Panc1 (cell line): ENCODE results near the gene IFFO2. TPM values are rescaled to one million over a fixed set of nuclear protein-coding genes. Genes with fewer than 3 reads are reported as not detected.

ENCODE experiments used
- ATAC-seq: fragments of 200-7000 bp; cut with Tn5 transposase; 2 replicates; pipeline ENCODE4 v1.9.1; 2020; ENCODE audit warnings: mild to moderate bottlenecking, moderate library complexity
- BruUV-seq: library from RNA; stranded (reverse); fragments of 400-500 nt; replicated peaks from 2 replicates; lab custom pipeline; 2021; lab: Mats Ljungman, UMichigan
- CTCF ChIA-PET: fragments of 300-600 bp; sonication (Branson Sonifier 250); formaldehyde crosslinking; loops from one replicate; lab custom pipeline; 2022; ENCODE audit warnings: antibody characterized with exemption; lab: Charles Lee
- POLR2A ChIA-PET: fragments of 300-600 bp; sonication (Branson Sonifier 250); formaldehyde crosslinking; loops from one replicate; lab custom pipeline; 2022; ENCODE audit warnings: antibody characterized with exemption; lab: Charles Lee
- DNase-seq: peaks from one replicate; pipeline ENCODE4 v3.0.0-alpha.2; 2010; ENCODE audit warnings: low read depth, low spot score
- H3K27ac ChIP-seq: 2 replicates; pipeline ENCODE4 v1.5.1; 2011; ENCODE audit warnings: mild to moderate bottlenecking, low read length, inconsistent platforms
- H3K27me3 ChIP-seq: fragments of 200-500 bp; sonication (Bioruptor generic); 2 replicates; pipeline ENCODE4 v1.6.0; 2014; ENCODE audit warnings: low read length, inconsistent platforms; ENCODE audit not compliant: control insufficient read depth, insufficient read depth
- H3K36me3 ChIP-seq: fragments of 200-500 bp; sonication (Bioruptor generic); 2 replicates; pipeline ENCODE4 v1.5.1; 2014; ENCODE audit warnings: inconsistent platforms, mild to moderate bottlenecking, low read length, moderate library complexity; ENCODE audit not compliant: control insufficient read depth, insufficient read depth
- H3K4me1 ChIP-seq: 2 replicates; pipeline ENCODE4 v1.5.1; 2011; ENCODE audit warnings: inconsistent platforms, mild to moderate bottlenecking, low read length, moderate library complexity; ENCODE audit not compliant: control insufficient read depth, insufficient read depth
- H3K4me3 ChIP-seq, 2 experiments: 2 replicates each; pipeline ENCODE4 v1.5.1; 2011 to 2012; ENCODE audit warnings: low read depth in 2 of 2, low read length in 2 of 2, mild to moderate bottlenecking in 2 of 2, inconsistent platforms in 1 of 2, moderate library complexity in 1 of 2
- H3K9me3 ChIP-seq: fragments of 200-500 bp; sonication (Bioruptor generic); 2 replicates; pipeline ENCODE4 v1.5.1; 2014; ENCODE audit warnings: low read depth, mild to moderate bottlenecking, inconsistent platforms, low read length, moderate library complexity; ENCODE audit not compliant: control insufficient read depth, insufficient read depth
- CTCF ChIP-seq: fragments of 450-650 bp; IDR thresholded peaks from 2 replicates; pipeline ENCODE4 v1.5.1; 2017; ENCODE audit warnings: mild to moderate bottlenecking
- POLR2AphosphoS5 ChIP-seq: IDR thresholded peaks from 2 replicates; pipeline ENCODE4 v1.6.1; 2012; ENCODE audit warnings: mild to moderate bottlenecking, low read depth, low read length, moderate library complexity
- REST ChIP-seq, 2 experiments: IDR thresholded peaks; 2 replicates each; pipeline ENCODE4 v1.6.1; 2011 to 2012; ENCODE audit warnings: low read depth in 2 of 2, control low read depth in 1 of 2, low read length in 1 of 2, mild to moderate bottlenecking in 1 of 2, moderate library complexity in 1 of 2; ENCODE audit not compliant: insufficient read depth in 1 of 2
- SIN3A ChIP-seq: IDR thresholded peaks from 2 replicates; pipeline ENCODE4 v1.6.1; 2012; ENCODE audit warnings: low read depth, mild to moderate bottlenecking, low read length, moderate library complexity, borderline replicate concordance; ENCODE audit not compliant: insufficient read depth
- TCF7L2 ChIP-seq: IDR thresholded peaks from 2 replicates; pipeline ENCODE4 v1.6.1; 2011; ENCODE audit warnings: mild to moderate bottlenecking, low read depth, low read length, inconsistent platforms
- in situ Hi-C: cut with HindIII; loops from 2 replicates; pipeline ENCODE4 v1.10.0; 2016; ENCODE audit warnings: low sequenced_read_pairs, low pct_unique_long_range_greater_than_20kb
- intact Hi-C: fragments of 100-400 bp; cut with micrococcal nuclease; formaldehyde crosslinking; loops from one replicate; pipeline ENCODE4 v1.10.0; 2022; ENCODE audit not compliant: unreplicated experiment
- total RNA-seq: library from RNA; stranded (reverse); gene quantifications from one replicate; pipeline ENCODE4 v1.2.1, GENCODE V29; 2021; ENCODE audit not compliant: unreplicated experiment

Gene IFFO2
- total RNA-seq, 1 experiment from 2014 or later: 59.4 TPM

GRCh38 chr1:18912550-18912949, 43.9 kb downstream of the IFFO2 start:
- H3K4me3 ChIP-seq: no peak overlapping the region
- ChIA-PET POLR2A (no interaction called here), CTCF (interaction anchor here (0.5 to 2.0 kb wide), 8 partner anchors 10 to 324 kb away, joined by 3 to 15 read pairs (median 6); partner anchors contain the start of gene ALDH4A1)
- H3K4me1 ChIP-seq: peaks cover 36% of the 10 kb centered on the region
- no TSS peak for BruUV-seq
- H3K27me3 ChIP-seq: no peaks in the 10 kb centered on the region
- TF ChIP-seq POLR2AphosphoS5 (no peak), CTCF (no peak), REST (IDR thresholded peaks at IDR 0.05; ENCODE audit: insufficient read depth in 1 of 2, low read depth in 2 of 2, low read length in 1 of 2) (no peak), TCF7L2 (no peak), SIN3A (no peak)
- H3K9me3 ChIP-seq: no peaks in the 10 kb centered on the region
- DNase-seq (no peak), ATAC-seq (no peak)
- peaks cover 5% of the 10 kb centered on the region for H3K36me3 ChIP-seq
- intact Hi-C loops (loop anchor here (5.0 kb wide), 1 partner anchor 40 kb away; no protein-coding TSS in a partner anchor), in situ Hi-C loops (no loop called here)
- H3K27ac ChIP-seq: peak overlapping the region; percentile 21; the same call in 1 of the 2 replicates

GRCh38 chr1:18908911-18909771, 47.3 kb downstream of the IFFO2 start:
- Histone ChIP-seq H3K4me3 (no peak overlapping the region), H3K27me3 (no peaks in the 10 kb centered on the region), H3K36me3 (peaks cover 5% of the 10 kb centered on the region), H3K4me1 (peaks cover 33% of the 10 kb centered on the region), H3K27ac (peak overlapping the region; percentile 41; the same call in 1 of the 2 replicates), H3K9me3 (no peaks in the 10 kb centered on the region)
- in situ Hi-C loops: no loop called here
- POLR2A ChIA-PET: interaction anchor here (0.6 kb wide), 1 partner anchor 117 kb away, joined by 5 read pairs; no protein-coding TSS in a partner anchor
- no TSS peak for BruUV-seq
- TF ChIP-seq CTCF: no peak
- TF ChIP-seq SIN3A: no peak
- no peak for TF ChIP-seq TCF7L2
- no peak for TF ChIP-seq REST (IDR thresholded peaks at IDR 0.05; ENCODE audit: insufficient read depth in 1 of 2, low read depth in 2 of 2, low read length in 1 of 2)
- TF ChIP-seq POLR2AphosphoS5: no peak
- DNase-seq (no peak), ATAC-seq (no peak)
- CTCF ChIA-PET: interaction anchor here (0.6 kb wide), 1 partner anchor 164 kb away, joined by 3 read pairs; no protein-coding TSS in a partner anchor
- intact Hi-C loops: loop anchor here (10.0 kb wide), 1 partner anchor 186 kb away; no protein-coding TSS in a partner anchor
